ENCODE measurements around the gene SMOC2. TPM values are rescaled to one million over a fixed set of nuclear protein-coding genes. Genes with fewer than 3 reads are reported as not detected.
"Not testable (repeated sequence)": the region's sequence is repeated elsewhere in the genome, so short reads cannot be mapped to it uniquely, and the experiment has no call there.

Gene SMOC2
- total and polyA plus RNA-seq, 2 experiments from 2014 or later: 1.9 to 3.2 TPM

DNA sequence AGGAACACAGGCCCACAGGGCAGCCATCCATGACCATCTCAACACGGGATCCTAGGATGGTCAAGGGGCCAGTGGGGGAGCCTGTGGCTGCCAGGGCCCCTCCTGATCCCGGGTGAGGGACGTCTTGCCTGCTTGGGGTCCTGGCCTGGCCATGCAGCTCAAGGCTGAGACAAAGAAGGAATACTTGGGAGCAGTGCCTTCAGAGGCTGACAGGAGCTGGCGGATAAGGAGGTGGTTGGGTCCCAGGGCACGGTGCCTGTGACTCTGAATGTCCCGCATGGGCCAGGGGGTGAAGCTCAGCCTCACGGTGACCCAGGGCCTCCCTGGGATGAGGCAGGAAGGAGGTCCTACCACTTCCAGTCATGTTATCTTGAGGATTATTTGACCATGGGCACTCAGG lies 95.2 kb downstream of the SMOC2 start:
- no peaks in the 10 kb centered on the region for H3K27me3 ChIP-seq
- no peak for DNase-seq (ENCODE audit: low read depth in 1 of 2, low spot score in 1 of 2)
- TF ChIP-seq, protein P1, sequence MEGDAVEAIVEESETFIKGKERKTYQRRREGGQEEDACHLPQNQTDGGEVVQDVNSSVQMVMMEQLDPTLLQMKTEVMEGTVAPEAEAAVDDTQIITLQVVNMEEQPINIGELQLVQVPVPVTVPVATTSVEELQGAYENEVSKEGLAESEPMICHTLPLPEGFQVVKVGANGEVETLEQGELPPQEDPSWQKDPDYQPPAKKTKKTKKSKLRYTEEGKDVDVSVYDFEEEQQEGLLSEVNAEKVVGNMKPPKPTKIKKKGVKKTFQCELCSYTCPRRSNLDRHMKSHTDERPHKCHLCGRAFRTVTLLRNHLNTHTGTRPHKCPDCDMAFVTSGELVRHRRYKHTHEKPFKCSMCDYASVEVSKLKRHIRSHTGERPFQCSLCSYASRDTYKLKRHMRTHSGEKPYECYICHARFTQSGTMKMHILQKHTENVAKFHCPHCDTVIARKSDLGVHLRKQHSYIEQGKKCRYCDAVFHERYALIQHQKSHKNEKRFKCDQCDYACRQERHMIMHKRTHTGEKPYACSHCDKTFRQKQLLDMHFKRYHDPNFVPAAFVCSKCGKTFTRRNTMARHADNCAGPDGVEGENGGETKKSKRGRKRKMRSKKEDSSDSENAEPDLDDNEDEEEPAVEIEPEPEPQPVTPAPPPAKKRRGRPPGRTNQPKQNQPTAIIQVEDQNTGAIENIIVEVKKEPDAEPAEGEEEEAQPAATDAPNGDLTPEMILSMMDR (IDR thresholded peaks at IDR 0.05; ENCODE audit: low read depth, low read length): no peak
- no peaks in the 10 kb centered on the region for H3K4me1 ChIP-seq (ENCODE audit: low read depth)
- H3K27ac ChIP-seq: no peak overlapping the region
- H3K36me3 ChIP-seq: no peaks in the 10 kb centered on the region
- H3K4me3 ChIP-seq: no peak overlapping the region
- H3K9me3 ChIP-seq (ENCODE audit: low read depth): no peaks in the 10 kb centered on the region

- TF ChIP-seq, protein P1 (IDR thresholded peaks at IDR 0.05; ENCODE audit: low read depth, low read length): no peak
Measured at GRCh38 chr6:168536665-168537539, 95.9 kb downstream of the SMOC2 start.

GRCh38 chr6:168537540-168537884 lies 96.5 kb downstream of the SMOC2 start:
- Histone ChIP-seq H3K27me3 (no peaks in the 10 kb centered on the region), H3K27ac (no peak overlapping the region), H3K36me3 (no peaks in the 10 kb centered on the region), H3K9me3 (ENCODE audit: low read depth) (no peaks in the 10 kb centered on the region), H3K4me1 (ENCODE audit: low read depth) (no peaks in the 10 kb centered on the region), H3K4me3 (no peak overlapping the region)
- TF ChIP-seq, protein P1 (IDR thresholded peaks at IDR 0.05; ENCODE audit: low read depth, low read length): no peak
- no peak for DNase-seq (ENCODE audit: low read depth in 1 of 2, low spot score in 1 of 2)

More at GRCh38 chr6:168536665-168537539, 95.9 kb downstream of the SMOC2 start:
- no peaks in the 10 kb centered on the region for H3K27me3 ChIP-seq
- H3K4me3 ChIP-seq: no peak overlapping the region
- no peaks in the 10 kb centered on the region for H3K4me1 ChIP-seq (ENCODE audit: low read depth)
- H3K36me3 ChIP-seq: no peaks in the 10 kb centered on the region
- no peaks in the 10 kb centered on the region for H3K9me3 ChIP-seq (ENCODE audit: low read depth)
- no peak overlapping the region for H3K27ac ChIP-seq
- DNase-seq (ENCODE audit: low read depth in 1 of 2, low spot score in 1 of 2): no peak

GRCh38 chr6:168538188-168538891 lies 97.4 kb downstream of the SMOC2 start:
- not testable (repeated sequence) for DNase-seq (ENCODE audit: low read depth in 1 of 2, low spot score in 1 of 2); H3K27ac ChIP-seq; H3K36me3 ChIP-seq; H3K27me3 ChIP-seq; H3K4me1 ChIP-seq (ENCODE audit: low read depth); H3K9me3 ChIP-seq (ENCODE audit: low read depth); H3K4me3 ChIP-seq

- H3K27me3 ChIP-seq: no peaks in the 10 kb centered on the region
- TF ChIP-seq, protein P1 (IDR thresholded peaks at IDR 0.05; ENCODE audit: low read depth, low read length): no peak
- H3K4me1 ChIP-seq (ENCODE audit: low read depth): no peaks in the 10 kb centered on the region
- H3K27ac ChIP-seq: no peak overlapping the region
- H3K9me3 ChIP-seq (ENCODE audit: low read depth): no peaks in the 10 kb centered on the region
- no peak overlapping the region for H3K4me3 ChIP-seq
- DNase-seq (ENCODE audit: low read depth in 1 of 2, low spot score in 1 of 2): no peak
- H3K36me3 ChIP-seq: no peaks in the 10 kb centered on the region
Measured at GRCh38 chr6:168538892-168539811, 98.2 kb downstream of the SMOC2 start.

All from cardiac muscle cell (in vitro differentiated cells and primary cell).